UCSD-AML1 (cell line): ENCODE measurements around the gene TPRG1L.

Source experiments
- DNase-seq: peaks from one replicate; lab custom pipeline; 2025; ENCODE audit not compliant: unreplicated experiment; lab: John Stamatoyannopoulos, UW

The TPRG1L gene

GRCh38 chr1:3642919-3643675, 18.3 kb downstream of the TPRG1L start:
- DNase-seq = no peak

- no peak for DNase-seq
Observed at GRCh38 chr1:3644273-3644672, 19.5 kb downstream of the TPRG1L start.

- no peak for DNase-seq
Observed at GRCh38 chr1:3645247-3645646, 20.4 kb downstream of the TPRG1L start.

- DNase-seq = no peak
Observed at GRCh38 chr1:3645666-3646355, 21.0 kb downstream of the TPRG1L start.

GRCh38 chr1:3646596-3646995, 21.8 kb downstream of the TPRG1L start:
- no peak for DNase-seq

- DNase-seq = peak; percentile 93
Observed at GRCh38 chr1:3649342-3650247, 24.8 kb downstream of the TPRG1L start, which contains the start of gene WRAP73. Gene WRAP73, minus strand, starts transcription at chr1:3650103. Its CDS starts 104 bp downstream, at chr1:3649999.

GRCh38 chr1:3650248-3651025, 25.6 kb downstream of the TPRG1L start:
- no peak for DNase-seq

GRCh38 chr1:3651026-3651929, 26.5 kb downstream of the TPRG1L start:
- DNase-seq = no peak

GRCh38 chr1:3651930-3652547, 27.2 kb downstream of the TPRG1L start, which contains the start of gene TP73:
Gene TP73, plus strand, starts transcription at chr1:3652516. Its CDS starts 29,850 bp downstream, at chr1:3682366.
- DNase-seq = peak; percentile 44

- DNase-seq = no peak
Observed at GRCh38 chr1:3652548-3653285, 27.9 kb downstream of the TPRG1L start.

GRCh38 chr1:3653286-3653618, 28.4 kb downstream of the TPRG1L start:
- DNase-seq = no peak

GRCh38 chr1:3654549-3655281, 29.9 kb downstream of the TPRG1L start:
- no peak for DNase-seq

- no peak for DNase-seq
Observed at GRCh38 chr1:3656450-3657095, 31.8 kb downstream of the TPRG1L start.

GRCh38 chr1:3657096-3657475, 32.3 kb downstream of the TPRG1L start:
- no peak for DNase-seq

GRCh38 chr1:3657578-3658230, 32.9 kb downstream of the TPRG1L start:
- DNase-seq = no peak

GRCh38 chr1:3658231-3658615, 33.4 kb downstream of the TPRG1L start:
- DNase-seq = no peak

GRCh38 chr1:3659093-3659492, 34.3 kb downstream of the TPRG1L start:
- no peak for DNase-seq
